ENCODE results near the gene TSPOAP1.
"Not testable (repeated sequence)": the region's sequence is repeated elsewhere in the genome, so short reads cannot be mapped to it uniquely, and the experiment has no call there.

TSPOAP1 gene

DNA sequence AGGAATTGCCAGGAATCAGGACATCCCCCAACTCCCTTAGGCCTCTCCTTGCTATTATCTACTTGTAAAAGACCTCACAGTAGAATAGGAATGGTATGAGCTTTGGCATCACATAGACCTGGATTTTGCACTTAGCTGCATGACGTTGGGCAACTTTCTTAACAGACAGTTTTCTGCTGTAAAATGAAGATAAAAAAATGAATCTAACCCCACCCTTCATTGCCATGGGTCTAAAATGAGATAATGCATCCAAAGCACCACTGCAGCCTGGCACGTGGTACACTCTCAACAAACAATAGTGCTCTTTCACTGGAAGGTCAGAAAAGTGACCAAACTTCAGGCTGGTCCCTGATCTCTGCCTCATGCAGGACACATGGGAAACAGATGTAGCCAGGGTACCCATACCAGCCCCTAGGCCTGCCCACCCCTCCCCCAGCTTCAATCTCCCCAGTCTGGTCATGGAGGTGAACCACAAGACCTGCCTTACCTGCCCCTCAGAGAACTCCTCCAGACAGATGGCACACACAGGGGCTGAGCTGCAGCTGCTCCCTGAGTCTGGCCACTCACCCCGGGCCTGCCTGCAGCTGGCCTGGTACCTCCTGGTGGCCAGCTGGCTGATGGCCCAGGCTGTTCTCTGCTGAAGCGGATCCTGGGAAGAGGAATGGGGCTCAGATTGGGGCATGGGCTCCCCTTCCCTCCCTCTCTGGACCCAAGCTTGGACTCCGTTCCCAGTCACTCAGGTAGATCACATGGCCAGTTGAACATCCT lies 31.9 kb upstream of the TSPOAP1 start:
- no peak for DNase-seq

DNA sequence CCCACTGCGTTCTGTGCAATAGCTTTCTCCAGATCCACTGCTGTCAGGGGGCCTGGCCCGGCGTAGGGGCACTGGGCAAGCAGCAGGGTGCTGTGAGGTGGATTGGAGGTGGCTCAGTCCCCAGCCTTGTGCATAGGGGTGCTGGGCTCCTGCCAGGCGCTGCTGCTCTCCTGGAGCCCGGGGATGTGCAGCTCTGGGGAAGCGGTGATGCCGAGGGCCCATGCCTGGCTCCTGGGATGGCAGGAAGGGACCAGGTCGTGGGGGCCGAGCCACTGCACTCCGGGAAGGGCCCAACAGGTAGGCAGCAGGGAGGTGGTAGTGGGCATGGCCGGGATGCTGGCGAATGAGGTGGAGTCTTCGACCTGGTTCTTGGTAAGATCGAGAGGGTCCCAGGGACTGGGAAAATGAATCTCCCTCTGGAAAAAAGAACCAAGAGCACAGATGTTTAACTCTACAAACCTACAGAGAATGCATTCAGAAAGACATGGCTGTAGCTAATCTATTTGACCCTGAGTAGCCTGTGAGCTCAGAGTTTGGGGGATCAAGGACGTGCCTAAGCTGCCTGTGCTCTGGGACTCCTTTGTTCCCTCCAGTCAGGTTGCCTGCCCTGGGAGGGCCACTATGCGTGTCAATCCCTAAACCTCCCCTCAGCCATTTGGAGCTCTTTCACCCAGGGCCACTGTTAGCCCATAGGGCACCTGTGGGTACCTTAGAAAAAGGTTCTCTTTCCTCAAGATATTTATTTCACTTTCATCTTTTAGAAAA lies 30.0 kb upstream of the TSPOAP1 start:
- no peak for DNase-seq

DNA sequence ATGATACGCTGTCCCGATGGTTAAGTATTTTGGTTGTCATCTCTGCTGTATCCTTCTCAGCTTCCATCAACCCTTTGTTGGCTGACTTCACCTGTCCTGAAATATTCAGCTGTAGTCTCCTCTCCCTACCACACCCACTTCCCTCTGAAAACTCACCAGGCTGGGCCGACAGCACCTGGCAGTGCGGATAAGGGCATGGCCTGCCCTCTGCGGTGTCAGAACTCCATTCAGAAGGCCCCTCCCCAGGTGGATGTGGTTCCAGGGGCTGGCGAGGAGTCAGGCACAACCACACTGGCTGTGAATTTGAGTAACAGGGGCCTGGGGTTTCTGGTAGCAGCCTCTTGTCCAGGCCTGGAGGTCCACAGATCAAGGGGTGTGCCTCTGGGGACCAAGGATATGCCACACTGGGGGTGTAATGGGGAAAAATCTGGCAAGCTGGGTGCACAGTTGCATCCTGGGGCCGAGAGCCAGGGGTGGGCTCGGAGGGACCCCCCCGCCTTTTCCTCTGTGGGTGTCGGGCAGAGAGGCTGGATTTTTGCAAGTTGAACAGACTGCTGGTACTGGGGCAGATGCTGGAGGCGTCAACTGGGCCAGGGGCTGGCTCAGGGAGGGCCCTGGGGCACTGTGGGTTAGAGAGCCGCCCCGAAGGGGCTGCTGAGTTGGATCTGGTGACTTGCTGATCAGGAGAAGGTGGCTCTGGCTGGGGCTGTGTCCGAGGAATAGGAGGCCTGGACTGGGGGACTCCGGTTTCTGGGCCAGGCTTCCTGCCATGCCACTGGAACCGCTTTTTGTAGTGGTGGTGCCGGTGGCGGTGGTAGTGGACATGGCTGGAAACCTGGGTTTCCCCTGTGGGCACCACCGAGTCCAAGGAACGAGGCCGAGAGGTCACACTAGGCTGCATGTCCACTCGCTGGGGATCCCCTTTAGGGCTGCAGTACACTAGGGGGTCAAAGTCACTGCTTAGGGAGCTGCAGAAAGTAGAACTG lies 29.0 kb upstream of the TSPOAP1 start:
- no peak for DNase-seq

DNA sequence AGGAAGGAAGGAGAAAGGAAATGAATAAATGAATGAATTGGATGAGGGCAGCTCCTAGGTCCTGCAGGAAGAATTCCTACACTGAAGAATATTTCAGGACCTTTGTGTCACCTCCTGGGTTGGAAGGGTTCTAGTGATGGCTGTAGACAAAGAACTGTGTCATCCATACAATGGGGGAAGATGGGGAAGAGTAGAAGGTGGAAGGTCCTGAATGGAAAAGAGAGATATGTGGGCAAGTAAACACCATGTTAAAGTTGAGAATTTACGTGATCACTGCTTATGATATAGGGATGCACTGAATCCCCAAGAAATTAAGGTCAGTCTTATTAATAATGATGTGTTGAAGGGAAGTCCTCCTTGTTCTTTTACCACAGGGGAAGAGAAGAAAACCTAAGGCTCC lies 27.6 kb upstream of the TSPOAP1 start:
- DNase-seq: no peak

DNA sequence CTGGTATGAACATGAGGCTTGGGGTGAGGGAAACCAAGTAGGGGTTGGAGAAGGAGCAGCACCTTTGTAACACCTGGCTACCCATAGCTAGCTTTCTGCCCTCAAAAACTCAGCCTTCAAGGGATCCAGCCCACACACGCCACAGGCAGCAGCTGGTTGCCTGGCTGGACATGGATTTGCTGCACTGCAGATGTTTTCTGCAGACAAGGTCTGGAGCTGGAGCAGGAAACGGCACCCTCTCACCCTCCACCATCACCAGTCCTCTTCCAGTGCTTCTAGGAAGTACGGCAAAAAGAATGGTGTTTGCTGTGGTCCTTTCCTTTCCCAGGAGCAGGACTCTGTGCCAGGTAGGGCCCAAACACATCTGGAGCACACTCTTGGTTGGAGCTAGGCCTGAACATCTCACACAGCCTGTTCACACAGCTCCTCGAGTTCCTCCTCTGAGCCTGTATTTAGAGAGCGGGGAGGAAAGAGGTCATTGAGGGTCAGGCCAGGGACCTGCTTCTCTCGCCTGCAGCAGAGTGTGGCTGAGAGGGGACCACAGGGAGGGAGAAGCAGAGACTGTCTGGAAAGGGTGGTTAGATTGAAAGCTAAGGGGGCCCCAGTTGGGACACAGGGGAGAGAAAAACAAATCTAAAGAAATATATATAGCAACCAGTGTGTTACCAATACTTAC lies 26.1 kb upstream of the TSPOAP1 start:
- DNase-seq: peak; percentile 57

DNA sequence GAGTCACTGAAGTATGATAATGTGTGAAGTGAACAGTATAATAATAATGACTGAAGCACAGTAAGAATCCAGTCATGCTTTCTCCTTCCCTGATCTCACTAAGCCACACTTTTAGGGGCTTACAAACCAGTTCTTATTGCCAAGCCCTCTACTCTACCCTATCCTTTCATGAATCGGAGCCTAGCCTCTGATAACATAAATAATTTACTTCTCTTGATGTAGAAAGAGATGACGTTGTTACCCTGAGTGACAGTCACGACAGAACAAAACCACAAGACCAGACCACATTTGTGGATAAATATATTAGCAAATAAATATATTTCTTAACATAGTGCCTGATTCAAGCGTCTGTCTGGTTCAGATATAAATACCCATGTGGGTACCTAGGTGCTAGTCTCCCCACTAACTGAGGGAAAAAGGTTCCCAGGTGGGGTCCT lies 24.8 kb upstream of the TSPOAP1 start:
- no peak for DNase-seq

DNA sequence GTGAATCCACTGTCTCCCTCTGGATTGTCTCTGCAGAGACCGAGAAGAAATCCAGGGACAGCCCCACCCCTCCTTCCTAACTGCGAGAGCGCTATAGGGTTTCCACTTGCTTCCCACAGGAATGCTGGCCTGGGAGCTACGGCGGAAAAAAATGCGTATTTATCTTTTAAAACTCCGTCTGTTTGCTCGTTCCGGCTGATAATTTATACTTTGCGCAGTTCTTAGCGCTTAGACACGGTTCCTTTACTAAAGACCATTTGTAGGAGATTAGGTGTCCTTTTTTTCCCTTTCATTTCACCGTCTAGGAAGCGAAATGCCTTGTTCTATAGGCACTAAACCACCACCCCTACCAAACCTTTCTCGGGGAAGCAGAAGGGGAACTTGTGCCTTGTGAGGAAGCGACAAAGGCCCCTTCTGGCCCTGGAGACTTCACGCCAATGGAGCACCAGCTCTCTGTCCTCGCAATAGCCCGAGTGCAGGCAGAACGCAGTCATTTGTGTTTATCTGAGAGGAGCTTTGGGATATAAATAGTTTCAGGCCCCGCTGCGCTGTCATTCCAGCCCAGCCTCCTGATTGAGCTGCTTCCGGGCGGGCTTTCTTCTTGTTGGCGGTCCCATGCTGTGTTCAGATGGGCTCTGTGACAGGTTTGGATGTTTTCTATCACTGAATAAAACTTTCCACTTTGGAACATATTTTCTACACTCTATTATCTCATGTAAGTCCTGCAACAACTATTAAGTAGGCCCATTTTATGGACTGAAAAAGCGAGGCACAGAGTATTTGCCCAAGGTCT lies 24.2 kb upstream of the TSPOAP1 start:
- DNase-seq: peak; percentile 76

DNA sequence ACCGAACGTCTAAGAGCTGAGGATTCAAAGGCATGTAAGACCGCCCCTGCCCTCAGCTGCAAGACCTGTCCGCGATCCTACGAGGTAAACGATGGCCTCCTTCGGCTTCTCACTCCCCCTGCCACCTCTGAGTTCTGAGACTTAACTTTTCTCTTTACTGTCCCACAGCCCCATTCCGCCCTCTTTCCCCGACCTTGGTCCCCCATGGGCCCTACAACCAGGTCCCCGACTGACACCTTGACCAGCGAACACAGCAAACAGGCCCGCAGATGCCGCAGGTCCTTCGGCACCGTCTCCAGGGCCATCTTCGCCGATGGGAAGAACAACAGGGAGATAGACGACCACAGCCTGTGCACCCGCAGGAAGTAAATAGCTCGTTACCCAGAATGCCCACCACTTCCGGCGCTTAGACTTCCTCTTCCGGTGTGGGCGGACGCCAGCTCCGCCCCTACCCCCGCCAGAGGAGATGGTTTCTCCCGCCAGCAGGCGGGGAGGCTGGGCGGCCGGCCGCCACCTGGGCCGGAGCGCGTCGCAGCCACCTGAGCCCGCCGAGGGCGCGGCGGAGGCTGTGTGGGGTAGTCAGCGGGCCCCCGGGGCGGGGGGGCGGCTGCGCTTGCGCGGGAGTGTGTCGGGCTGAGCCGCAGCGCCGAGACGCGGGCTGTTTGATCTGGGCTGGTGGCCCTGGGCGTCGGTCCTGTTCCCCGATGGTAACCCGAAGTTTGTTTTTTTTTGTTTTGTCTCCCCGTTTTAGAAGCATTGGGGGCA lies 23.4 kb upstream of the TSPOAP1 start, which contains the start of gene SUPT4H1:
Gene SUPT4H1, minus strand, starts transcription at position 371 of the 765 bp plus-strand sequence. Its CDS starts 66 bp downstream, at position 305.
- peak; percentile 99 for DNase-seq

DNA sequence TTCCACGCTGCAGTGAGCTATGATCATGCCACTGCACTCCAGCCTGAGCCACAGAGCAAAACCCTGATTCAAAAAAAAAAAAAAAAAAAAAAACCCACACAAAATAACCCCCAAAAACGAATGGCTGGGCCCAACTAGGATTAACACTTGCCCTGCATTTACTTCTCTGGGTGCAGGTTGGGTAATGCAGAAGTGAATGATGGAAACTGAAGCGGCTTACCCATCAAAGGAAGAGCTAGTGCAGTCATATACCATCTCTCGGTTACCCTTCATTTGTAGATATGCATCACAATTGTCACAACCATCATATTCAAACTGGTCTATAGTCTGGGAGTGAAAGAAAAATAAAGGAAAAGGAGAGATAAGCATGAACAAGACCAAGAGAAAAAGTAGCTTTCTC lies 22.6 kb upstream of the TSPOAP1 start:
- no peak for DNase-seq

DNA sequence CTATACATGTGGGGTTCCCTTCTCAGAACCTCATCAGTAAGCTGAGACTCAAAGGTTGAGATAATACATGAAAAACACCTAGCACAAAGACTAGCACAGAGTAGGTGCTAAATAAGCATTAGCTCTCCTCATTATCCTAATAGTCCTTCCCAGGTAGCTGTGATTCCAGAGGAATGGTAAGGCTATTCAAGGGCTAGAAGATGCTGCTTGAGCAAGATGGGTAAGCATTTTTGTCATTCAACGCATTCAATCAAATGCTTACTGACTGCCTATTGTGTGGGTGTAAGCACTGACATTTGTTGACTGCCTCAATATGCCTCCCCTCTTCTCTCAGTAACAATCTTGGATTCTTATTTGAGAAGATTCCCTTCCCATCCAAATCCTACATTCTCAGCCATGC lies 19.4 kb upstream of the TSPOAP1 start:
- no peak for DNase-seq

DNA sequence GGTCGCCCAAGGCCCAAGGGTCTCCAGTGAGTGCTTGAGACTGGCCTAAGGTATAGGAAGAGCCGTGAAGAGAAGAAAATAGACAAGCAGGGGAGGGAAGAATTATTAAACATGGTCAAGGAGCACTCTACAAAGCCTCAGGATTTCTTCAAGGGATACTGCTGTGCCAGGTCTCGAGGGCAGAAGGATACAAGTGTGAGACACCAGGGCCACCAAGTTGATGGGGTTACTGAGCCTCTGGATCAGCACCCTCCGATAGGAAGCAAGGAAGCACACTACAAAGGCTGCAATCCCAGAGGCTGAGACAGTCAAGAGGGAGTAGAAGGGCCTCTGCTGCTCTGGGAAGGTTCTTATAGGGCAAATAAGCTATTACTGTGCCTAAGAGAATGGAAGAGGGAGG lies 16.9 kb upstream of the TSPOAP1 start:
- DNase-seq: no peak

DNA sequence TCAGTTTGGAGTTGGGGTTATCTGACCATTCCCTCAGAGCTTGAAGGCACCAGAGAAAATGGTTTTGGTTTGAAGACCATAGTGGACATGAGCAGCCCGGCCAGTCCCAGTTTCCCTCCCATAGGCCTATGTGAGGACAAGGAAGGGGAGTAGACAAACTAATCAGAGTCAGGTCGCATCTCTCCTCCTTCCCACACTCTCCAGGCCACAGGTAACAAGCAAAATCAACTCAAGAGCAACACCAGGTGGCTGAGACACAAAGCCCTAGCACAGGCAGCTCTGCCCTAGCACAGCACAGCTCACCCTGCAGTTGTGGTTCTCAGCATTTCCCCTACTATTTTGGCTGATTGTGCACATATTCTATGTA lies 16.2 kb upstream of the TSPOAP1 start:
- no peak for DNase-seq

DNA sequence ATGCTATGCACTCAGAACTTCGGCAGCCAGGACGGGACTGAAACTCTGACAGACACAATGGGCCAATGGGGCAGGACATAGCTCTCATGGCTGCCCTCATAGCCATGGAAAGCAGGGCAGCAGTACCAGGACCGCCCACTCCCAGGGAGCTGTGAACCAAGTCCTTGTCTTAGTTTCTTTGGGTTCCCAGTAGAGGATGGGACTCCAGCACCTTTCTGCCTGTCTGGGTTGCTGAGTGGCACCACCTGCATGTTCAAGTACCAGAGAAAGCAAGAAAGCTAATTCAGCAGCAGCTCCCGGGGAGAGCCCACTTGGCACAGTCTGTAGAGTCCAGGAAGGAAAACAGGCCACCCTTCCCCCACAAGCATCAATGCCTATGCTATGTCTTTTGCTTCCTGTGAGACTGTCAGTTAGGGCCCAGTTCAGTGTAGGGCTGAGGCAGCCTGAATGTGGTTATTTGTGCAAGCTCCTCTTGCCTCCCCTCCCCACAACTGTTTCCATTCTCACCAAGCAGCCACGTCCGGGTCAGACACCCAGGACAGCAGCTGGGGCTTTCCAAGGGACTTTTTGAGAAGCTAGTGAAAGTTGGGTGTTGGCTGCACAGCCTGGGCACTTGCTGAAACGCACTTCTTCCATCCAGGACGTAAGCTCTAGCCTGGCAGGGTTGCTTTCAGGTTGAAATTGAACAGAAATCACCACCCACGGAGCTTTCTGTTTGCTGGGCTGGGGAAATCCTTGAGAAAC lies 15.6 kb upstream of the TSPOAP1 start:
- DNase-seq: peak; percentile 52

DNA sequence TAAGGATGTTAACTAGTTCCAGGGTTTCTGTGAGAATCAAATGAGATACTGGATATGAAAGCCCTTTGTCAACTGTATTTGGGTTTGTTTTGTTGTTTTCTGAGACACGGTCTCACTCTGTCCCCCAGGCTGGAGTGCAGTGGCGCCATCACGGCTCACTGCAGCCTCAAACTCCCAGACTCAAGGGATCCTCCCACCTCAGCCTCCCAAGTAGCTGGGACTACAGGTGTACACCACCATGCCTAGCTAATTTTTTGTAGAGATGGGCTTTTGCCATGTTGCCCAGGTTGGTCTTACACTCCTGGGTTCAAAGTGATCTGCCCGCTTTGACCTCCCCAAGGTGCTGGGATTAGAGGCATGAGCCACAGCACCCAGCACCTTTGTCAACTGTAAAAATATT lies 14.5 kb upstream of the TSPOAP1 start:
- DNase-seq: no peak

DNA sequence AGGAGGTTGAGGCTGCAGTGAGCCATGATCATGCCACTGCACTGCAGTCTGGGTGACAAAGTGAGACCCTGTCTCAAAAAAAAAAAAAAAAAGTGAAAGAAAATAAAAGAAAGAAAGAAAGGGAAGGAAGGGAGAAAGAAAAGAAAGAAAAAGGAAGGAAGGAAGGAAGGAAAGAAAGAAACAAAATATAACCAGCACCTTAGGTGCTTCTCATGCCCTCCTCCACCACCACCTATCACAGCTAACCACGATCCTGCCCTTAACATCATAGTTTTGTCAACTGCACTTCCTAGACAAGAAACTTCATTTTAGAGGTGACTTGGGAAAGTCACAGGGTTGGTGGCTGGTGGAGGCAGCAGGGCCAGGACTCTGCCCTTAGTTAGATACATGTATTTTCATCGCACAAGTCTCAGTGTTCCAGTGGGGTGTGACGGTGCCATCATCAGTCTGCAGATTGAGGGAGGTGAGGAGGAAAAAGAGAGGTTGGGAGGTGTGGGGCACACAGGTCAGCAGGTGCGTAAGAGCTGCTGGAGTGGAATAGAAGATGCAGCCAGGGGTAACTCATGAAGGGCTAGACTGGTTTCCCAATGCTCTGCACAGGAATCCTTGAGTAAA lies 13.4 kb upstream of the TSPOAP1 start:
- DNase-seq: no peak

DNA sequence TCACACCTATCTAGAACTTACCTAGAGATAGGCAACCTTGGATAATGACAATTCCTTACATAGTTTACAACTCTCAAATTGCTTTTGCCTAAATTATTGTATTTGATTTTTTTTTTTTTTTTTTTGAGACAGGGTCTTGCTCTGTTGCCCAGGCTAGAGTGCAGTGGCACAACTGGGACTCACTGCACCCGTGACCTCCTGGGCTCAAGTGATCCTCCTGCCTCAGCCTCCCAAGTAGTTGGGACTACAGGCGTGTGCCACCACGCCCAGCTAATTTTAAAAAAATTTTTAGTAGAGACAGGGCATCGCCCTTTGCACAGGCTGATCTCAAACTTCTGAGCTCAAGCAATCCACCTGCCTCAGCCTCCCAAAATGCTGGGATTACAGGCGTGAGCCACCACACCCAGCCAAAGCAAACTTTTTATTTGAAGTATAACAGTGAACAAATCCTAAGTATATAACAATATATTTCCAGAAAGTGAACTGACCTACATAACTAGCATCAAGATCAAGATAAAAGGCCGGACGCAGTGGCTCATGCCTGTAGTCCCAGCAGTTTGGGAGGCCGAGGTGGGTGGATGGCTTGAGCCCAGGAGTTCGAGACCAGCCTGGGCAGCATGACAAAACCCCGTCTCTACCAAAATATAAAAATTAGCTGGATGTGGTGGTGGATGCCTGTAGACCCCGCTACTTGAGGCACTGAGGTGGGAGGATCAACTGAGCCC lies 12.7 kb upstream of the TSPOAP1 start:
- not testable (repeated sequence) for DNase-seq

DNA sequence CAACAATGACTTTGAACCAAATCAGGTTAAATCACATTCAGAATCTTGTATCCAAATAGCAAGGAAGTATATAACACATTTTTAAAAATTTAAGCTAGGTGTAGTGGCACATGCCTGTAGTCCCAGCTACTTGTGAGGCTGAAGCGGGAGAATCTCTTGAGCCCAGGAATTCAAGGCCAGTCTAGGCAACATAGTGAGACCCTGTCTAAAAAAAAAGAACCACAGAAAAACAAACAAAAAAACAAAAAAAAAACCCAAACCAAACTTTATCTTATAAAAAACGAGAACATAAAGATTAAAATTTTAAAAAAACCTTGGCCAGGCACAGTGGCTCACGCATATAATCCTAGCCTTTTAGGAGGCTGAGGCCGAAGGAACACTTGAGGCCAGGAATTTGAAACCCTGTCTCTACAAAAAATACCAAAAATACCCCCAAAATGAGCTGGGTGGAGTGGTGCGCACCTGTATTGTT lies 11.8 kb upstream of the TSPOAP1 start:
- DNase-seq: no peak

DNA sequence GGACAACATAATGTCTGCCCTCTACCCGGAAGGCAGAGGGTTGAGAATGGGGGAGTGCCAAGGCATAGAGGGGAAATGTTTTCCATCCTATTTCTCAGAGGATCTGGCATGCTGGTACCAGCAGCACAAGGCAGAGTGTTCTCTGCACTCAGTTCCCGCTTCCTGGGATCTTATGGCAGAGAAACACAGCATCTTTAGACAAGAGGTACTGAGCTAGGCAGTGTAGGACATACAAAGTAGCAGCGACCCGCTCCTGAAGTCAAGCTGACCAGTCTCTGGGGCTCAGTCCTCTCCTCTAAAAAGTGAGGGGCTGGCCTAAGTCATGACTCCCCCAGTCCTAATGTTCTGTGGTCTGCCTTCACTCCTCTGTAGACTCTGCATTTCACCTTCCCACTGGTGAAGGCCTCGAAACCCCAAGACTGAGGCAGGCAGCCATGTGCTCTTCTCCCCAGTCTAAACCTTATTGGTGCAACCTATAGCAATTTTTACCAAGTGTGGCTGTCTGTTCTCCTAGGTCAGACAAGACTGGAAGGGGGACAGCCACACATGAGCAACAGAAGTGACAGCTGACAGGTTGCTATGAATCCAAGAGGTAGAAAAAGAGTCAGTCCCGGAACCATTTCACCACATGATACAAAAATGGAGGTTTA lies 11.3 kb upstream of the TSPOAP1 start:
- peak; percentile 56 for DNase-seq
